AG09309 (cell line): ENCODE results near the gene ZDHHC19.
"Not testable (repeated sequence)": the region's sequence is repeated elsewhere in the genome, so short reads cannot be mapped to it uniquely, and the experiment has no call there.

Experiments
- DNase-seq: peaks from one replicate; pipeline ENCODE4 v3.0.0-alpha.2; 2010; ENCODE audit warnings: low read depth
- H3K4me3 ChIP-seq: 2 replicates; pipeline ENCODE4 v1.5.1; 2011; ENCODE audit warnings: mild to moderate bottlenecking, low read depth, low read length, moderate library complexity; ENCODE audit not compliant: control insufficient read depth
- CTCF ChIP-seq: IDR thresholded peaks from 2 replicates; pipeline ENCODE4 v1.5.1; 2011; ENCODE audit warnings: mild to moderate bottlenecking, low read depth, low read length, inconsistent platforms; ENCODE audit not compliant: insufficient read depth, control insufficient read depth; ENCODE audit errors: missing control alignments

Gene ZDHHC19

GRCh38 chr3:196246612-196247308, 35.6 kb upstream of the ZDHHC19 start:
- DNase-seq, result peak; percentile 98
- TF ChIP-seq CTCF, result no peak
- no peak overlapping the region for H3K4me3 ChIP-seq

- not testable (repeated sequence) for DNase-seq, H3K4me3 ChIP-seq
These were observed 33.0 kb upstream of the ZDHHC19 start for GRCh38 chr3:196244166-196244565.

- H3K4me3 ChIP-seq, result no peak overlapping the region
- no peak for TF ChIP-seq CTCF
- DNase-seq, result no peak
These were observed 30.5 kb upstream of the ZDHHC19 start for GRCh38 chr3:196241704-196242103.

- no peak for TF ChIP-seq CTCF
- DNase-seq, result no peak
- no peak overlapping the region for H3K4me3 ChIP-seq
These were observed 29.2 kb upstream of the ZDHHC19 start for GRCh38 chr3:196240424-196240823.

GRCh38 chr3:196238612-196239560, 27.7 kb upstream of the ZDHHC19 start:
- H3K4me3 ChIP-seq, result no peak overlapping the region
- no peak for TF ChIP-seq CTCF
- DNase-seq, result no peak

- no peak for DNase-seq
- no peak overlapping the region for H3K4me3 ChIP-seq
- no peak for TF ChIP-seq CTCF
These were observed 26.0 kb upstream of the ZDHHC19 start for GRCh38 chr3:196237203-196237602.

- no peak overlapping the region for H3K4me3 ChIP-seq
- TF ChIP-seq CTCF, result no peak
- no peak for DNase-seq
These were observed 25.0 kb upstream of the ZDHHC19 start for GRCh38 chr3:196236223-196236622.
